Stimulated activated CD4-positive, alpha-beta T cell treated with anti-CD3 and anti-CD28 coated beads, TNF-alpha, amount 100 ng/mL, for 24 hours (primary cell): Measurements from ENCODE around the gene SRGAP1.

Source experiments
- DNase-seq, 3 experiments: peaks; one replicate each; pipeline ENCODE4 v3.0.0-alpha.2; 2020; ENCODE audit warnings: low read depth in 3 of 3

The SRGAP1 gene

GRCh38 chr12:63905544-63905943, 61.0 kb downstream of the SRGAP1 start:
- DNase-seq: no peak

- DNase-seq: no peak
Measured at GRCh38 chr12:63906876-63907275, 62.4 kb downstream of the SRGAP1 start.

- DNase-seq: no peak
Measured at GRCh38 chr12:63907561-63907960, 63.1 kb downstream of the SRGAP1 start.

GRCh38 chr12:63909746-63910145, 65.2 kb downstream of the SRGAP1 start:
- DNase-seq: no peak

GRCh38 chr12:63911341-63911740, 66.8 kb downstream of the SRGAP1 start:
- no peak for DNase-seq

GRCh38 chr12:63912651-63913050, 68.2 kb downstream of the SRGAP1 start:
- DNase-seq: no peak

- DNase-seq: no peak
Measured at GRCh38 chr12:63913929-63914328, 69.4 kb downstream of the SRGAP1 start.

- no peak for DNase-seq
Measured at GRCh38 chr12:63915105-63915800, 70.8 kb downstream of the SRGAP1 start.

GRCh38 chr12:63916561-63917476, 72.3 kb downstream of the SRGAP1 start:
- DNase-seq: no peak

- DNase-seq: no peak
Measured at GRCh38 chr12:63917477-63917862, 73.0 kb downstream of the SRGAP1 start.

- DNase-seq: no peak
Measured at GRCh38 chr12:63917864-63918799, 73.6 kb downstream of the SRGAP1 start.

GRCh38 chr12:63918800-63919300, 74.3 kb downstream of the SRGAP1 start:
- DNase-seq: no peak

- DNase-seq: no peak
Measured at GRCh38 chr12:63919756-63920155, 75.3 kb downstream of the SRGAP1 start.

- no peak for DNase-seq
Measured at GRCh38 chr12:63921157-63921556, 76.7 kb downstream of the SRGAP1 start.

GRCh38 chr12:63922474-63922873, 78.0 kb downstream of the SRGAP1 start:
- DNase-seq: no peak

- DNase-seq: no peak
Measured at GRCh38 chr12:63924781-63925180, 80.3 kb downstream of the SRGAP1 start.

- DNase-seq: no peak
Measured at GRCh38 chr12:63927511-63927910, 83.0 kb downstream of the SRGAP1 start.

GRCh38 chr12:63928305-63928704, 83.8 kb downstream of the SRGAP1 start:
- no peak for DNase-seq

- DNase-seq: no peak
Measured at GRCh38 chr12:63929426-63929825, 84.9 kb downstream of the SRGAP1 start.

GRCh38 chr12:63930971-63931370, 86.5 kb downstream of the SRGAP1 start:
- no peak for DNase-seq

GRCh38 chr12:63931703-63932102, 87.2 kb downstream of the SRGAP1 start:
- DNase-seq: no peak

GRCh38 chr12:63934936-63935335, 90.4 kb downstream of the SRGAP1 start:
- DNase-seq: no peak
